Sigmoid colon (tissue), 4 donors: ENCODE data around the gene MYO9A.

Experiments used
- EP300 ChIP-seq, 4 donors: sonication (generic); formaldehyde crosslinking; IDR thresholded peaks; one replicate each; pipeline ENCODE4 v1.6.1; 2017; ENCODE audit warnings: antibody characterized with exemption in 4 of 4
- POLR2A ChIP-seq, 2 donors: fragments of 450-650 bp; IDR thresholded peaks; one replicate each; pipeline ENCODE4 v1.6.1; 2016; ENCODE audit warnings: antibody characterized with exemption in 2 of 2, mild to moderate bottlenecking in 2 of 2, moderate library complexity in 2 of 2
- POLR2AphosphoS5 ChIP-seq, 4 donors: sonication (generic); formaldehyde crosslinking; IDR thresholded peaks; one replicate each; pipeline ENCODE4 v1.6.1; 2017; ENCODE audit warnings: antibody characterized with exemption in 4 of 4
- TF ChIP-seq, protein P1 (sequence below), 4 experiments: fragments of 450-650 bp in 3 of 4; fragments of 200-600 bp in 1 of 4; IDR thresholded peaks; one replicate each; pipeline ENCODE4 v1.5.1; 2016 to 2019; ENCODE audit warnings: antibody characterized with exemption in 4 of 4, mild to moderate bottlenecking in 3 of 4, moderate library complexity in 2 of 4

DNA sequence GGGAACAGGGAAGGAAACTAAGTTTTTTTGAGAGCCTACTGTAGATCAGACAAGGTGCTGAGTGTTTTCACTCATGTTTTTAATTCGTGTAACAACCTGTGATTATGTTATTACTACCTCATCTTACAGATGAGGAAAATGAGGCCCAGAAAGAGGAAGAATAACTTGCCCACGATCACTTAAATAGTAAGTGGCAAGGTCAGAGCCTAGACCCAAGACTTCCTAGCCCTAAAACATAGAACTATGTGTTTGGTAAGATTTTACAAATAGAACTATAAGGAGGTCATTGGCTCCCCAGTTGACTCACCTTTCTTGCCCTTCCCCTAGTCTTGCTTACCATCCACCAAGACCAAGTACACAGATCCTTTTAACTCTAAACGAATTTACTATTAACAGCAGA, 14.0 kb upstream of the MYO9A start:
- TF ChIP-seq, protein P1, sequence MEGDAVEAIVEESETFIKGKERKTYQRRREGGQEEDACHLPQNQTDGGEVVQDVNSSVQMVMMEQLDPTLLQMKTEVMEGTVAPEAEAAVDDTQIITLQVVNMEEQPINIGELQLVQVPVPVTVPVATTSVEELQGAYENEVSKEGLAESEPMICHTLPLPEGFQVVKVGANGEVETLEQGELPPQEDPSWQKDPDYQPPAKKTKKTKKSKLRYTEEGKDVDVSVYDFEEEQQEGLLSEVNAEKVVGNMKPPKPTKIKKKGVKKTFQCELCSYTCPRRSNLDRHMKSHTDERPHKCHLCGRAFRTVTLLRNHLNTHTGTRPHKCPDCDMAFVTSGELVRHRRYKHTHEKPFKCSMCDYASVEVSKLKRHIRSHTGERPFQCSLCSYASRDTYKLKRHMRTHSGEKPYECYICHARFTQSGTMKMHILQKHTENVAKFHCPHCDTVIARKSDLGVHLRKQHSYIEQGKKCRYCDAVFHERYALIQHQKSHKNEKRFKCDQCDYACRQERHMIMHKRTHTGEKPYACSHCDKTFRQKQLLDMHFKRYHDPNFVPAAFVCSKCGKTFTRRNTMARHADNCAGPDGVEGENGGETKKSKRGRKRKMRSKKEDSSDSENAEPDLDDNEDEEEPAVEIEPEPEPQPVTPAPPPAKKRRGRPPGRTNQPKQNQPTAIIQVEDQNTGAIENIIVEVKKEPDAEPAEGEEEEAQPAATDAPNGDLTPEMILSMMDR (IDR thresholded peaks at IDR 0.05): no peak
- TF ChIP-seq EP300 (IDR thresholded peaks at IDR 0.05) (no peak), POLR2A (IDR thresholded peaks at IDR 0.05) (no peak), POLR2AphosphoS5 (IDR thresholded peaks at IDR 0.05) (no peak)
